ENCODE data around the gene SERGEF.

Gene SERGEF

GRCh38 chr11:17922416-17922788 is 90.4 kb downstream of the SERGEF start:
- no peak for TF ChIP-seq CTCF (IDR thresholded peaks at IDR 0.05; ENCODE audit: control insufficient read depth, insufficient read depth, low read depth, low read length, missing control alignments)
- DNase-seq (ENCODE audit: low read depth), result no peak
- H3K4me3 ChIP-seq (ENCODE audit: control insufficient read depth, low read depth, low read length), result no peak overlapping the region

- H3K4me3 ChIP-seq (ENCODE audit: control insufficient read depth, low read depth, low read length), result no peak overlapping the region
- no peak for TF ChIP-seq CTCF (IDR thresholded peaks at IDR 0.05; ENCODE audit: control insufficient read depth, insufficient read depth, low read depth, low read length, missing control alignments)
- DNase-seq (ENCODE audit: low read depth), result peak; percentile 21
Measured at GRCh38 chr11:17921659-17922415, 91.0 kb downstream of the SERGEF start.

GRCh38 chr11:17918049-17918605 is 94.7 kb downstream of the SERGEF start:
- no peak overlapping the region for H3K4me3 ChIP-seq (ENCODE audit: control insufficient read depth, low read depth, low read length)
- TF ChIP-seq CTCF (IDR thresholded peaks at IDR 0.05; ENCODE audit: control insufficient read depth, insufficient read depth, low read depth, low read length, missing control alignments), result no peak
- no peak for DNase-seq (ENCODE audit: low read depth)

- DNase-seq (ENCODE audit: low read depth), result no peak
- TF ChIP-seq CTCF (IDR thresholded peaks at IDR 0.05; ENCODE audit: control insufficient read depth, insufficient read depth, low read depth, low read length, missing control alignments), result no peak
- H3K4me3 ChIP-seq (ENCODE audit: control insufficient read depth, low read depth, low read length), result no peak overlapping the region
Measured at GRCh38 chr11:17917556-17917955, 95.3 kb downstream of the SERGEF start.

DNA sequence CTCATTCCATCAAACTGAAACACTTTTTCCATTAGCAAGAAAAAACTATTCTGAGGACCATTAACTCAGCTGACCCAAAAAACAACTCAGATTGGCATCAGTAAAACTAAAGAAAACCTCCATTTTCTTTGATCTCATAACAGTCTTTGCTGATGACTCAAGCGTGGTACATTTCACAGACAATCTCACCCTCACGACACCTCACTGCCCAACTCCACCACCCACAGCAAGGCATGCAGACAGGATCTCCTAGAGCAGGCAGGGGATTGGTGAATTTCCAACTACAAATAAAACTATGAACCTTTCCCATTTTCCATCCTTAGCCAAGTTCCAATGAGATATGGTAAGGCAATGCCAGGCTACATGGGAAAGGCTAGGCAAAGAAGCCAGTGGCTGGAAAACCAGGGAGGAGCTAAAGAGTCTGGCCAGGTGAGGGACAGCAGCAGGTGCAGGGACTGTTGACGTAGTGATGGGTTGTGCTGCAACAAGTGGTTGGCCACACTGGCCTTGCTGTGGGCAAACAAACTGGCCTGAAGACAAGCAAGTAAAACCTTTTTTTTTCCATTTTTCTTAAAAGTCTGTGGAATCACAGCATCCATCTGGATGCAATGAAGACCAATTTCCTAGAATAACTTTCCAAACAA is 97.2 kb downstream of the SERGEF start:
- DNase-seq (ENCODE audit: low read depth), result no peak
- no peak overlapping the region for H3K4me3 ChIP-seq (ENCODE audit: control insufficient read depth, low read depth, low read length)
- no peak for TF ChIP-seq CTCF (IDR thresholded peaks at IDR 0.05; ENCODE audit: control insufficient read depth, insufficient read depth, low read depth, low read length, missing control alignments)

DNA sequence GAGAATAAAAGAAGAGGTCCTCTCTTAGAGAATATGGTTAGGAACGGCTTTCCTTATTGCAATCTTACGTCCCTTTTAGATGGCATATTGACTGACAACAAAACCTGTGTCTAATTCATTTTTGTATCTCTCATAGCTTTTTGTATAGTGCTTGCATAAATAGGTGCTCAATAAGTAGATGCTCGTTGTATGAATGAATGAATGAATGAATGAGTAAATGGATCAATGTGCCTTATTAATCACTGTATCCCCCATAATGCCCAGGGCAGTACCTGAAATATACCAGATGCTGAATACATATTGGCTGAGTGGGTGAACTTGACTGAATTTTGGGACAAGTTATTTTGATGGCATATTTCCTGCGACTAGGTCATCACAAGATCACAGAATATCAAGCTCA is 97.9 kb downstream of the SERGEF start:
- no peak for DNase-seq (ENCODE audit: low read depth)
- H3K4me3 ChIP-seq (ENCODE audit: control insufficient read depth, low read depth, low read length), result no peak overlapping the region
- no peak for TF ChIP-seq CTCF (IDR thresholded peaks at IDR 0.05; ENCODE audit: control insufficient read depth, insufficient read depth, low read depth, low read length, missing control alignments)
